Measurements from ENCODE around the gene SLC47A1.

DNA sequence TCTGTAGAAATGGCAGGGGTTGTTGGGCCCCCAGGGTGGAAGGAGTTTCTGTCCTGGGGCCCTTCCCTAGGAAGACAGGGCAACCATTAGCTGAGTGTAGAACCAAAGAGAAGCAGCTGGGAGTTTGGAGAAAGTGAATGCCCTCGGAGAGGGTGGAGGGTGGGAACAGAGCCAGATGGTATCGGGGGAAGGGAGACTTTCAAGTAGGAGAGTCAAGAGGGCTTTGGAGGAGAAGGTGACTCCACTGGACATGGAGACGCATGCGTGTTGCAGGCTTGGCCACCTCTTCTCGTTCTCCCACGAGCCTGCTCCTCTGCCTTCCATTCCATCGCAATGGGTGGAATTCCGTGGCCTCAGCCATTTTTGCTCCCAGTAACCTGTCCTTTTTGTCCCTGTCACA is 19.4 kb downstream of the SLC47A1 start:
- TF ChIP-seq EP300 (IDR thresholded peaks at IDR 0.05): no peak
- TF ChIP-seq, protein P1, sequence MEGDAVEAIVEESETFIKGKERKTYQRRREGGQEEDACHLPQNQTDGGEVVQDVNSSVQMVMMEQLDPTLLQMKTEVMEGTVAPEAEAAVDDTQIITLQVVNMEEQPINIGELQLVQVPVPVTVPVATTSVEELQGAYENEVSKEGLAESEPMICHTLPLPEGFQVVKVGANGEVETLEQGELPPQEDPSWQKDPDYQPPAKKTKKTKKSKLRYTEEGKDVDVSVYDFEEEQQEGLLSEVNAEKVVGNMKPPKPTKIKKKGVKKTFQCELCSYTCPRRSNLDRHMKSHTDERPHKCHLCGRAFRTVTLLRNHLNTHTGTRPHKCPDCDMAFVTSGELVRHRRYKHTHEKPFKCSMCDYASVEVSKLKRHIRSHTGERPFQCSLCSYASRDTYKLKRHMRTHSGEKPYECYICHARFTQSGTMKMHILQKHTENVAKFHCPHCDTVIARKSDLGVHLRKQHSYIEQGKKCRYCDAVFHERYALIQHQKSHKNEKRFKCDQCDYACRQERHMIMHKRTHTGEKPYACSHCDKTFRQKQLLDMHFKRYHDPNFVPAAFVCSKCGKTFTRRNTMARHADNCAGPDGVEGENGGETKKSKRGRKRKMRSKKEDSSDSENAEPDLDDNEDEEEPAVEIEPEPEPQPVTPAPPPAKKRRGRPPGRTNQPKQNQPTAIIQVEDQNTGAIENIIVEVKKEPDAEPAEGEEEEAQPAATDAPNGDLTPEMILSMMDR (IDR thresholded peaks at IDR 0.05): no peak
